Hippocampal formation (tissue), 2 donors: Measurements from ENCODE around the gene SMAD3.

Source experiments
- DNase-seq, 2 donors: peaks; one replicate each; lab custom pipeline; 2025; lab: John Stamatoyannopoulos, UW

SMAD3 gene

GRCh38 chr15:67230504-67230903, 165.1 kb downstream of the SMAD3 start:
- no peak for DNase-seq

DNA sequence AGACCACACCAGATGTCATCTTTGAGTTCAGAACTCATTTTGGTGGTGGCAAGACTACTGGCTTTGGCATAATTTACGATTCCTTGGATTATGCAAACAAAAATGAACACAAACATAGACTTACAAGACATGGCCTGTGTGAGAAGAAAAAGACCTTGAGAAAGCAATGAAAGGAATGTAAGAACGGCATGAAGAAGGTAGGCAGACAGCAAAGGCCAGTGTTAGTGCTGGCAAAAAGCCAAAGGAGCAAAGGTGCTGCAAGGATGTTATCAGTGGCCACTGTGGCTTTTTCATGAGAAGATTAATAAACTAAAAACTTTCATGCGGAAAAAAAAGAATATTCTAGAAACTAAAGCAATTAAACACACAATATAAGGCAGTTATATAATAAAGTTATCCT, 167.2 kb downstream of the SMAD3 start:
- DNase-seq = no peak

- DNase-seq = peak in 1 of 2 donors; percentile 5
Measured at GRCh38 chr15:67240235-67241131, 175.1 kb downstream of the SMAD3 start.

DNA sequence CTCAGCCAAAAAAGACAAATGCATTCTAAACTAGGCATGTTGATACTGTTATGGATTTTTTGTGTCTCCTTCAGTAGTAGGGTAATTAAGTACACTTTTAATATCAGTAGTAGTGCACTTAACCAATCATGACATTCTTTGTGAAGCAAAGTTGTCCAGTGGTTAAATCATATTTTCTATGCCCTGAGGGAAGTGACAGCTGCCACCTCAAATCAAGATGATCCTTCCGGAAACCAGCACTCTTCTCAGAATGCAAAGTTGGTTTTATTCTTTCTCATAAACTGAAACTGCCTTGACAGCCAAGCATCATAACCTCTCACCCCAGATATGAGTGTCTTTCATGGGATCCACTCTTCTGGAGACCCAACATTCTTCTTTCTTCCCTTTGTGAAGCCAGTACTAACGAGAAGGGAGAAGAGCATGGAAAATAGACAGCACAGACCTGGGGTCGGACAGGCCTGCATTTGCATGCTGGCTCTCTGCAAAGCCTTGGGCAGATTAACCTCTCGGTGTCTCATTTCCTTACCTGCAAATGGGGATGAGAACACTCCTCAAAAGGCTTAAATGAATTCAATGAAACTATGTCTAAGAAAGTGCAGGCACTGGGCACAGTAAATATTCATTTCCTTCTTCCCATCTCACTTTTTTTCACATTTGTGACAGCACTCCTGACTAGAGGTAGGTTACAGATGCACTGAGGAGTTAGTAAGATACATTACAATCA, 175.9 kb downstream of the SMAD3 start:
- DNase-seq = no peak

GRCh38 chr15:67242708-67243111, 177.3 kb downstream of the SMAD3 start:
- DNase-seq = no peak
